SK-N-SH (cell line): ENCODE data around the gene LMBR1. TPM values are rescaled to one million over a fixed set of nuclear protein-coding genes. Genes with fewer than 3 reads are reported as not detected.

ENCODE experiments used
- CTCF ChIA-PET: fragments of 300-600, 350-600 bp; formaldehyde crosslinking; extraction: SDS; loops from one replicate; lab custom pipeline; 2021; lab: Yijun Ruan, JAX
- POLR2A ChIA-PET: fragments of 350-600 bp; sonication (Branson Sonifier 250); formaldehyde crosslinking; extraction: SDS; loops from one replicate; lab custom pipeline; 2020; ENCODE audit warnings: antibody characterized with exemption, inconsistent platforms; lab: Yijun Ruan, JAX
- DNase-seq: peaks from one replicate; pipeline ENCODE4 v3.0.0; 2012
- H2AFZ ChIP-seq: fragments of 200-600 bp; sonication (generic); 2 replicates; pipeline ENCODE4 v1.8.1; 2016; ENCODE audit warnings: antibody characterized with exemption, mild to moderate bottlenecking, low read depth
- H3F3A ChIP-seq: fragments of 200-600 bp; sonication (generic); replicated peaks from 2 replicates; pipeline ENCODE3; 2016; ENCODE audit warnings: antibody characterized with exemption, mild to moderate bottlenecking; ENCODE audit not compliant: insufficient read depth
- H3K27ac ChIP-seq, 2 experiments: fragments of 200-500 bp in 1 of 2; fragments of 200-600 bp in 1 of 2; sonication (Bioruptor generic) in 1 of 2; sonication (generic), shearing (Covaris generic) in 1 of 2; 2 replicates each; pipeline versions ENCODE4 v1.5.1 to v1.6.1; 2014 to 2016; ENCODE audit warnings: low read depth in 2 of 2, inconsistent platforms in 1 of 2, low read length in 1 of 2, mild to moderate bottlenecking in 1 of 2, mixed read lengths in 1 of 2
- H3K27me3 ChIP-seq: fragments of 200-600 bp; sonication (generic), shearing (Covaris generic); 2 replicates; pipeline ENCODE4 v1.6.1; 2016; ENCODE audit warnings: mixed run types; ENCODE audit not compliant: insufficient read depth
- H3K36me3 ChIP-seq, 2 experiments: fragments of 200-500 bp in 1 of 2; fragments of 200-600 bp in 1 of 2; sonication (Bioruptor generic) in 1 of 2; sonication (generic) in 1 of 2; replicated peaks in 1 of 2; 2 replicates each; pipeline versions ENCODE3 to v1.5.1; 2014 to 2016; ENCODE audit warnings: low read length in 1 of 2, mild to moderate bottlenecking in 1 of 2; ENCODE audit not compliant: insufficient read depth in 2 of 2, control insufficient read depth in 1 of 2
- H3K4me1 ChIP-seq, 2 experiments: fragments of 200-500 bp in 1 of 2; fragments of 200-600 bp in 1 of 2; sonication (Bioruptor generic) in 1 of 2; sonication (generic), shearing (Covaris generic) in 1 of 2; 2 replicates each; pipeline versions ENCODE4 v1.5.1 to v1.6.1; 2014 to 2016; ENCODE audit warnings: low read depth in 1 of 2, low read length in 1 of 2, mixed run types in 1 of 2; ENCODE audit not compliant: insufficient read depth in 2 of 2, control insufficient read depth in 1 of 2
- H3K4me2 ChIP-seq: fragments of 200-600 bp; sonication (generic), shearing (Covaris generic); 2 replicates; pipeline ENCODE4 v1.6.1; 2017; ENCODE audit warnings: mixed run types
- H3K4me3 ChIP-seq, 2 experiments: fragments of 200-500 bp in 1 of 2; fragments of 200-600 bp in 1 of 2; sonication (Bioruptor generic) in 1 of 2; sonication (generic), shearing (Covaris generic) in 1 of 2; 2 replicates each; pipeline versions ENCODE4 v1.5.1 to v1.8.1; 2014 to 2016; ENCODE audit warnings: low read depth in 2 of 2, inconsistent platforms in 1 of 2, low read length in 1 of 2, mild to moderate bottlenecking in 1 of 2, mixed read lengths in 1 of 2, moderate library complexity in 1 of 2
- H3K79me2 ChIP-seq: fragments of 200-600 bp; sonication (generic); 2 replicates; pipeline ENCODE4 v1.8.1; 2017; ENCODE audit warnings: mild to moderate bottlenecking; ENCODE audit not compliant: insufficient read depth
- H3K9ac ChIP-seq: fragments of 200-600 bp; sonication (generic); 2 replicates; pipeline ENCODE4 v1.6.1; 2017; ENCODE audit warnings: mixed run types
- H3K9me2 ChIP-seq: fragments of 200-600 bp; sonication (generic); 2 replicates; pipeline ENCODE4 v1.6.1; 2017; ENCODE audit warnings: mixed run types
- H3K9me3 ChIP-seq: fragments of 200-600 bp; sonication (generic); 2 replicates; pipeline ENCODE4 v1.6.1; 2017; ENCODE audit warnings: mixed run types, mild to moderate bottlenecking, moderate library complexity
- H4K20me1 ChIP-seq: fragments of 200-600 bp; sonication (generic); 2 replicates; pipeline ENCODE4 v1.6.1; 2017; ENCODE audit warnings: mild to moderate bottlenecking, mixed run types; ENCODE audit not compliant: insufficient read depth
- CHD2 ChIP-seq: fragments of 150-350 bp; IDR thresholded peaks from 2 replicates; pipeline ENCODE4 v1.6.1; 2018; ENCODE audit warnings: low read length; ENCODE audit not compliant: partially characterized antibody
- CTCF ChIP-seq: fragments of 200-600 bp; sonication (generic); IDR thresholded peaks from 2 replicates; pipeline ENCODE4 v1.6.1; 2017; ENCODE audit warnings: antibody characterized with exemption, mild to moderate bottlenecking, moderate library complexity
- EZH2phosphoT487 ChIP-seq: fragments of 200-600 bp; sonication (generic); IDR thresholded peaks from 2 replicates; pipeline ENCODE4 v1.6.1; 2017; ENCODE audit warnings: low read depth, mixed run types, mild to moderate bottlenecking, antibody characterized with exemption, moderate library complexity, borderline replicate concordance
- GATA2 ChIP-seq: sonication (generic); formaldehyde crosslinking; IDR thresholded peaks from 2 replicates; pipeline ENCODE4 v1.5.0; 2020; ENCODE audit warnings: mild to moderate bottlenecking, missing genetic modification reagents
- IRF3 ChIP-seq: fragments of 150-350 bp; IDR thresholded peaks from 2 replicates; pipeline ENCODE4 v1.6.1; 2016; ENCODE audit warnings: mild to moderate bottlenecking, low read depth, low read length
- MEF2A ChIP-seq: IDR thresholded peaks from 2 replicates; pipeline ENCODE4 v1.4.0; 2012; ENCODE audit warnings: low read depth, borderline replicate concordance
- MXI1 ChIP-seq: IDR thresholded peaks from 2 replicates; pipeline ENCODE4 v1.6.1; 2012; ENCODE audit warnings: mild to moderate bottlenecking, low read depth, low read length, improper control_type of control experiment
- NFIC ChIP-seq: IDR thresholded peaks from 2 replicates; pipeline ENCODE4 v1.4.0; 2012; ENCODE audit warnings: borderline replicate concordance
- POLR2AphosphoS5 ChIP-seq: IDR thresholded peaks from 2 replicates; pipeline ENCODE4 v1.6.1; 2012; ENCODE audit warnings: low read depth, low read length
- RCOR1 ChIP-seq: fragments of 150-350 bp; IDR thresholded peaks from 2 replicates; pipeline ENCODE4 v1.6.1; 2017; ENCODE audit warnings: antibody characterized with exemption, low read length
- REST ChIP-seq: IDR thresholded peaks from 2 replicates; pipeline ENCODE4 v1.6.1; 2012; ENCODE audit warnings: mild to moderate bottlenecking, low read depth, low read length, moderate library complexity
- RFX5 ChIP-seq: IDR thresholded peaks from 2 replicates; pipeline ENCODE4 v1.6.1; 2012; ENCODE audit warnings: mild to moderate bottlenecking, improper control_type of control experiment, low read length
- SMC3 ChIP-seq: IDR thresholded peaks from 2 replicates; pipeline ENCODE4 v1.6.1; 2012; ENCODE audit warnings: low read depth, low read length, improper control_type of control experiment
- TAF1 ChIP-seq: IDR thresholded peaks from 2 replicates; pipeline ENCODE4 v1.6.1; 2012; ENCODE audit warnings: low read depth, mild to moderate bottlenecking, low read length, moderate library complexity, borderline replicate concordance
- TCF12 ChIP-seq: IDR thresholded peaks from 2 replicates; pipeline ENCODE4 v1.4.0; 2012
- TEAD4 ChIP-seq: IDR thresholded peaks from 2 replicates; pipeline ENCODE4 v1.4.0; 2012; ENCODE audit warnings: mild to moderate bottlenecking, borderline replicate concordance; ENCODE audit not compliant: insufficient read depth
- ZBTB33 ChIP-seq: IDR thresholded peaks from 2 replicates; pipeline ENCODE4 v1.4.0; 2012; ENCODE audit warnings: low read depth, borderline replicate concordance
- WGBS: methylation state at CpG from one replicate; pipeline ENCODE4 v1.1.6; 2017; ENCODE audit warnings: low lambda C conversion rate; 5-methylcytosine and 5-hydroxymethylcytosine counted together
- polyA plus RNA-seq, 3 experiments: library from polyadenylated mRNA; depleted of rRNA; stranded (reverse); fragments of >200 nt; gene quantifications; 2 replicates each; pipeline ENCODE4 v1.2.3, GENCODE V29; 2012

LMBR1 gene
- polyA plus RNA-seq, 1 of the 3 experiments (the other 2 are of a cell fraction) = 24.6 TPM

- H3K79me2 ChIP-seq = no peaks in the 10 kb centered on the region
- H3K4me3 ChIP-seq = no peak overlapping the region
- H3K9me3 ChIP-seq = no peaks in the 10 kb centered on the region
- POLR2A ChIA-PET = interaction anchor here (1.1 kb wide), 1 partner anchor 11 kb away, joined by 4 read pairs; no protein-coding TSS in a partner anchor
- CTCF ChIA-PET = interaction anchor here (1.3 to 7.1 kb wide), 4 partner anchors 9 to 29 kb away, joined by 3 to 114 read pairs (median 4); no protein-coding TSS in a partner anchor
- H3K9me2 ChIP-seq = no peaks in the 10 kb centered on the region
- H3K4me2 ChIP-seq = no peak overlapping the region
- H3K27ac ChIP-seq = peak overlapping the region in 1 of 2 experiments; percentile 100; a peak in 2 of 4 replicates
- no peaks in the 10 kb centered on the region for H3F3A ChIP-seq
- peaks cover 13 to 17% of the 10 kb centered on the region in 2 experiments for H3K36me3 ChIP-seq
- H3K9ac ChIP-seq = no peak overlapping the region
- H3K4me1 ChIP-seq = peaks cover 0 to 52% of the 10 kb centered on the region in 2 experiments; a peak in 2 of 4 replicates
- TF ChIP-seq ZBTB33 (no peak), TEAD4 (no peak), CTCF (no peak), SMC3 (no peak), EZH2phosphoT487 (no peak), MXI1 (no peak), RCOR1 (no peak), GATA2 (CRISPR knock-in tag) (no peak), MEF2A (no peak), CHD2 (no peak), TCF12 (no peak)
- TF ChIP-seq, all 33 proteins: peak for 0
- Histone ChIP-seq H4K20me1 (no peaks in the 10 kb centered on the region), H3K27me3 (no peaks in the 10 kb centered on the region), H2AFZ (no peak overlapping the region)
- no peak for DNase-seq
These were observed 102.7 kb downstream of the LMBR1 start for GRCh38 chr7:156790264-156790663.

GRCh38 chr7:156785998-156786543 lies 106.9 kb downstream of the LMBR1 start:
- DNase-seq = no peak
- no peak overlapping the region for H3K4me2 ChIP-seq
- no peaks in the 10 kb centered on the region for H3K9me2 ChIP-seq
- H2AFZ ChIP-seq = no peak overlapping the region
- no peaks in the 10 kb centered on the region for H3K79me2 ChIP-seq
- peak overlapping the region in 1 of 2 experiments; percentile 90; a peak in 1 of 4 replicates for H3K27ac ChIP-seq
- H3F3A ChIP-seq = no peaks in the 10 kb centered on the region
- no peaks in the 10 kb centered on the region for H3K9me3 ChIP-seq
- CTCF ChIA-PET = interaction anchor here (0.8 to 2.0 kb wide), 2 partner anchors 8 to 31 kb away, joined by 3 to 6 read pairs; no protein-coding TSS in a partner anchor
- 96% methylated on average over 4 of the region's 4 CpGs for WGBS
- H3K4me1 ChIP-seq = peaks cover 0 to 31% of the 10 kb centered on the region in 2 experiments; a peak in 2 of 4 replicates
- H3K36me3 ChIP-seq = peaks cover 2 to 5% of the 10 kb centered on the region in 2 experiments
- H4K20me1 ChIP-seq = no peaks in the 10 kb centered on the region
- H3K9ac ChIP-seq = no peak overlapping the region
- POLR2A ChIA-PET = no interaction called here
- TF ChIP-seq SMC3 (no peak), NFIC (no peak), RFX5 (no peak), TAF1 (no peak), POLR2AphosphoS5 (no peak), REST (no peak), RCOR1 (no peak), IRF3 (no peak)
- H3K4me3 ChIP-seq = no peak overlapping the region
- H3K27me3 ChIP-seq = no peaks in the 10 kb centered on the region
